Esophagus squamous epithelium (tissue), 5 donors: Measurements from ENCODE around the gene NUCB2. TPM values are rescaled to one million over a fixed set of nuclear protein-coding genes. Genes with fewer than 3 reads are reported as not detected.

Source experiments
- DNase-seq: peaks from one replicate; lab custom pipeline; 2025; lab: John Stamatoyannopoulos, UW
- H3K27ac ChIP-seq, 4 donors: fragments of 200-600 bp; sonication (generic); one replicate each; pipeline ENCODE4 v1.5.1; 2016 to 2019; ENCODE audit warnings: mild to moderate bottlenecking in 1 of 4
- H3K27me3 ChIP-seq, 4 donors: fragments of 200-600 bp; sonication (generic); 1 replicate in 3 of 4; 2 replicates in 1 of 4; pipeline versions ENCODE4 v1.5.1 to v1.6.0; 2017 to 2021; ENCODE audit warnings: antibody characterized with exemption in 1 of 4
- H3K36me3 ChIP-seq, 3 donors: fragments of 200-600 bp; sonication (generic); one replicate each; pipeline ENCODE4 v1.5.1; 2016 to 2019
- H3K4me1 ChIP-seq, 3 donors: fragments of 200-600 bp; sonication (generic); one replicate each; pipeline ENCODE4 v1.5.1; 2017 to 2019
- H3K4me3 ChIP-seq, 4 donors: fragments of 200-600 bp; sonication (generic); 1 replicate in 3 of 4; 2 replicates in 1 of 4; pipeline ENCODE4 v1.5.1; 2016 to 2019; ENCODE audit warnings: mild to moderate bottlenecking in 2 of 4, moderate library complexity in 1 of 4
- H3K9me3 ChIP-seq, 3 donors: fragments of 200-600 bp; sonication (generic); one replicate each; pipeline ENCODE4 v1.5.1; 2016 to 2019
- POLR2A ChIP-seq, 4 donors: fragments of 450-650 bp; IDR thresholded peaks; one replicate each; pipeline ENCODE4 v1.6.1; 2017; ENCODE audit warnings: antibody characterized with exemption in 4 of 4, mild to moderate bottlenecking in 4 of 4, moderate library complexity in 3 of 4
- WGBS, 2 donors: methylation state at CpG; one replicate each; pipeline ENCODE4 v1.1.5; 2018; 5-methylcytosine and 5-hydroxymethylcytosine counted together
- intact Hi-C: fragments of 100-400 bp; cut with DNase I; formaldehyde crosslinking; loops from one replicate; pipeline ENCODE4 v1.15.0; 2022
- total RNA-seq, 4 donors: library from RNA; depleted of rRNA; stranded (reverse); fragments of >200 nt; gene quantifications; one replicate each; pipeline ENCODE4 v1.1.0, GENCODE V29; 2016
- TF ChIP-seq, protein P1 (sequence below), 6 experiments: fragments of 450-650 bp in 4 of 6; fragments of 200-600 bp in 2 of 6; sonication (generic) in 2 of 6; IDR thresholded peaks; one replicate each; pipeline ENCODE4 v1.5.1; 2016 to 2019; ENCODE audit warnings: antibody characterized with exemption in 6 of 6, mild to moderate bottlenecking in 4 of 6, moderate library complexity in 4 of 6
- donor health status: DM: yes; HTN: yes; CAD: no.

NUCB2 gene
- total RNA-seq, 4 donors from 2014 or later: 69.4 to 152 (median 82.2) TPM

DNA sequence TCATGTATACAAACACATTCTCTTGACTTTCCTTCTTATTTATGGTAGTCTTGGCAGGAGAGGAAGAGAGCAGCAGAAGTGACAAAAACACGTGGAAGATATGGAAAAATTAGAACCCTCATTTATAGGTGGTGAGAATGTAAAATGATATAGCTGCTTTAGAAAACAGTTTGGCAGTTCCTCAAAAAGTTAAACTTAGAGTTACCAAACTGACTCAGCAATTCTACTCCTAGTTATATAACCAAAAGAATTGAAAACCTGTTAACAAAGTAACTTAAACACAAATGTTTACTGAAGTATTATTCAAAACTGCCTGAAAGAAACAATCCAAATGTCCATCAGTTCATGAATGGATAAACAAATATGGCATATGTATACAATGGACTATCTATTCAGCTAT lies 16.8 kb downstream of the NUCB2 start:
- WGBS, 2 donors: 32 to 58% methylated on average over 1 of the region's 1 CpG
- intact Hi-C loops: no loop called here

GRCh38 chr11:17294033-17294432 lies 17.5 kb downstream of the NUCB2 start:
- intact Hi-C loops: no loop called here
- Histone ChIP-seq H3K27ac (no peak overlapping the region), H3K4me1 (peaks cover 0 to 10% (median 0%) of the 10 kb centered on the region in 3 donors), H3K4me3 (no peak overlapping the region), H3K36me3 (peaks cover 0 to 61% (median 0%) of the 10 kb centered on the region in 3 donors), H3K27me3 (no peaks in the 10 kb centered on the region), H3K9me3 (no peaks in the 10 kb centered on the region)
- no peak for TF ChIP-seq POLR2A (IDR thresholded peaks at IDR 0.05)
- TF ChIP-seq, protein P1, sequence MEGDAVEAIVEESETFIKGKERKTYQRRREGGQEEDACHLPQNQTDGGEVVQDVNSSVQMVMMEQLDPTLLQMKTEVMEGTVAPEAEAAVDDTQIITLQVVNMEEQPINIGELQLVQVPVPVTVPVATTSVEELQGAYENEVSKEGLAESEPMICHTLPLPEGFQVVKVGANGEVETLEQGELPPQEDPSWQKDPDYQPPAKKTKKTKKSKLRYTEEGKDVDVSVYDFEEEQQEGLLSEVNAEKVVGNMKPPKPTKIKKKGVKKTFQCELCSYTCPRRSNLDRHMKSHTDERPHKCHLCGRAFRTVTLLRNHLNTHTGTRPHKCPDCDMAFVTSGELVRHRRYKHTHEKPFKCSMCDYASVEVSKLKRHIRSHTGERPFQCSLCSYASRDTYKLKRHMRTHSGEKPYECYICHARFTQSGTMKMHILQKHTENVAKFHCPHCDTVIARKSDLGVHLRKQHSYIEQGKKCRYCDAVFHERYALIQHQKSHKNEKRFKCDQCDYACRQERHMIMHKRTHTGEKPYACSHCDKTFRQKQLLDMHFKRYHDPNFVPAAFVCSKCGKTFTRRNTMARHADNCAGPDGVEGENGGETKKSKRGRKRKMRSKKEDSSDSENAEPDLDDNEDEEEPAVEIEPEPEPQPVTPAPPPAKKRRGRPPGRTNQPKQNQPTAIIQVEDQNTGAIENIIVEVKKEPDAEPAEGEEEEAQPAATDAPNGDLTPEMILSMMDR (IDR thresholded peaks at IDR 0.05): no peak
- no peak for DNase-seq

More for the DNA sequence above, 16.8 kb downstream of the NUCB2 start:
- peaks cover 0 to 10% (median 0%) of the 10 kb centered on the region in 3 donors for H3K4me1 ChIP-seq
- TF ChIP-seq POLR2A (IDR thresholded peaks at IDR 0.05): no peak
- TF ChIP-seq, protein P1 (IDR thresholded peaks at IDR 0.05): no peak
- H3K27me3 ChIP-seq: no peaks in the 10 kb centered on the region
- H3K36me3 ChIP-seq: peaks cover 0 to 55% (median 0%) of the 10 kb centered on the region in 3 donors
- no peaks in the 10 kb centered on the region for H3K9me3 ChIP-seq
- H3K27ac ChIP-seq: no peak overlapping the region
- no peak overlapping the region for H3K4me3 ChIP-seq
- no peak for DNase-seq

- intact Hi-C loops: no loop called here
- Histone ChIP-seq H3K27me3 (no peaks in the 10 kb centered on the region), H3K4me1 (peaks cover 0 to 10% (median 0%) of the 10 kb centered on the region in 3 donors), H3K9me3 (no peaks in the 10 kb centered on the region), H3K27ac (no peak overlapping the region), H3K36me3 (peaks cover 0 to 72% (median 0%) of the 10 kb centered on the region in 3 donors), H3K4me3 (no peak overlapping the region)
- 73 to 80% methylated on average over 6 of the region's 6 CpGs for WGBS, 2 donors
- TF ChIP-seq, protein P1 (IDR thresholded peaks at IDR 0.05): no peak
- TF ChIP-seq POLR2A (IDR thresholded peaks at IDR 0.05): no peak
- DNase-seq: no peak
Observed at GRCh38 chr11:17296852-17297559, 20.5 kb downstream of the NUCB2 start.

GRCh38 chr11:17298302-17298701 lies 21.8 kb downstream of the NUCB2 start:
- Histone ChIP-seq H3K27me3 (no peaks in the 10 kb centered on the region), H3K4me1 (peaks cover 0 to 5% (median 0%) of the 10 kb centered on the region in 3 donors), H3K36me3 (peaks cover 0 to 85% (median 0%) of the 10 kb centered on the region in 3 donors), H3K4me3 (no peak overlapping the region), H3K27ac (no peak overlapping the region), H3K9me3 (no peaks in the 10 kb centered on the region)
- 87 to 96% methylated on average over 5 of the region's 5 CpGs for WGBS, 2 donors
- no peak for DNase-seq
- intact Hi-C loops: no loop called here
- TF ChIP-seq, protein P1 (IDR thresholded peaks at IDR 0.05): no peak
- TF ChIP-seq POLR2A (IDR thresholded peaks at IDR 0.05): no peak

- WGBS, 2 donors: 79 to 94% methylated on average over 4 of the region's 4 CpGs
- no peak for TF ChIP-seq POLR2A (IDR thresholded peaks at IDR 0.05)
- TF ChIP-seq, protein P1 (IDR thresholded peaks at IDR 0.05): no peak
- Histone ChIP-seq H3K4me1 (no peaks in the 10 kb centered on the region), H3K4me3 (no peak overlapping the region), H3K27ac (no peak overlapping the region), H3K9me3 (no peaks in the 10 kb centered on the region), H3K36me3 (peaks cover 0 to 98% (median 4%) of the 10 kb centered on the region in 3 donors), H3K27me3 (no peaks in the 10 kb centered on the region)
- intact Hi-C loops: no loop called here
- no peak for DNase-seq
Observed at GRCh38 chr11:17300372-17300771, 23.8 kb downstream of the NUCB2 start.
